ENCODE measurements around the gene ETV3L.
"Not testable (repeated sequence)": the region's sequence is repeated elsewhere in the genome, so short reads cannot be mapped to it uniquely, and the experiment has no call there.

ETV3L gene

GRCh38 chr1:157098987-157099632 is 498 bp downstream of the ETV3L start:
- H3K9me3 ChIP-seq (ENCODE audit: low read length); H3K9ac ChIP-seq (ENCODE audit: low read length); H3K27ac ChIP-seq (ENCODE audit: low read depth, low read length); H3K4me1 ChIP-seq (ENCODE audit: insufficient read depth, low read length); H3K4me3 ChIP-seq (ENCODE audit: low read depth in 1 of 2, low read length in 2 of 2); H3K27me3 ChIP-seq (ENCODE audit: control insufficient read depth in 1 of 2, insufficient read depth in 2 of 2, low read length in 2 of 2); H3K36me3 ChIP-seq (ENCODE audit: insufficient read depth, low read length): not testable (repeated sequence)

- no peak overlapping the region for H3K9ac ChIP-seq (ENCODE audit: low read length)
- no peaks in the 10 kb centered on the region for H3K36me3 ChIP-seq (ENCODE audit: insufficient read depth, low read length)
- no peaks in the 10 kb centered on the region for H3K27me3 ChIP-seq (ENCODE audit: control insufficient read depth in 1 of 2, insufficient read depth in 2 of 2, low read length in 2 of 2)
These were observed 1.1 kb downstream of the ETV3L start for GRCh38 chr1:157098519-157098918.

GRCh38 chr1:157097692-157098091 is 1.9 kb downstream of the ETV3L start:
- H3K27ac ChIP-seq (ENCODE audit: low read depth, low read length), result no peak overlapping the region

More at GRCh38 chr1:157098519-157098918, 1.1 kb downstream of the ETV3L start:
- Histone ChIP-seq H3K27ac (ENCODE audit: low read depth, low read length) (no peak overlapping the region), H3K9me3 (ENCODE audit: low read length) (no peaks in the 10 kb centered on the region), H3K4me1 (ENCODE audit: insufficient read depth, low read length) (no peaks in the 10 kb centered on the region), H3K4me3 (ENCODE audit: low read depth in 1 of 2, low read length in 2 of 2) (no peak overlapping the region)

GRCh38 chr1:157096881-157097280 is 2.7 kb downstream of the ETV3L start:
- H3K9me3 ChIP-seq (ENCODE audit: low read length), result no peaks in the 10 kb centered on the region
- H3K27me3 ChIP-seq (ENCODE audit: control insufficient read depth in 1 of 2, insufficient read depth in 2 of 2, low read length in 2 of 2), result peaks cover 0 to under 1% of the 10 kb centered on the region in 2 donors
- H3K27ac ChIP-seq (ENCODE audit: low read depth, low read length), result no peak overlapping the region
- no peak overlapping the region for H3K9ac ChIP-seq (ENCODE audit: low read length)
- no peaks in the 10 kb centered on the region for H3K36me3 ChIP-seq (ENCODE audit: insufficient read depth, low read length)
- no peaks in the 10 kb centered on the region for H3K4me1 ChIP-seq (ENCODE audit: insufficient read depth, low read length)
- no peak overlapping the region for H3K4me3 ChIP-seq (ENCODE audit: low read depth in 1 of 2, low read length in 2 of 2)

More at GRCh38 chr1:157097692-157098091, 1.9 kb downstream of the ETV3L start:
- no peaks in the 10 kb centered on the region for H3K27me3 ChIP-seq (ENCODE audit: control insufficient read depth in 1 of 2, insufficient read depth in 2 of 2, low read length in 2 of 2)
- no peaks in the 10 kb centered on the region for H3K4me1 ChIP-seq (ENCODE audit: insufficient read depth, low read length)
- H3K9ac ChIP-seq (ENCODE audit: low read length), result no peak overlapping the region
- no peaks in the 10 kb centered on the region for H3K9me3 ChIP-seq (ENCODE audit: low read length)
- H3K36me3 ChIP-seq (ENCODE audit: insufficient read depth, low read length), result no peaks in the 10 kb centered on the region
- no peak overlapping the region for H3K4me3 ChIP-seq (ENCODE audit: low read depth in 1 of 2, low read length in 2 of 2)

GRCh38 chr1:157095551-157095950 is 4.1 kb downstream of the ETV3L start:
- H3K27me3 ChIP-seq (ENCODE audit: control insufficient read depth in 1 of 2, insufficient read depth in 2 of 2, low read length in 2 of 2), result peaks cover 0 to 4% of the 10 kb centered on the region in 2 donors
- no peak overlapping the region for H3K9ac ChIP-seq (ENCODE audit: low read length)
- H3K9me3 ChIP-seq (ENCODE audit: low read length), result no peaks in the 10 kb centered on the region
- H3K4me3 ChIP-seq (ENCODE audit: low read depth in 1 of 2, low read length in 2 of 2), result no peak overlapping the region
- no peaks in the 10 kb centered on the region for H3K36me3 ChIP-seq (ENCODE audit: insufficient read depth, low read length)
- H3K27ac ChIP-seq (ENCODE audit: low read depth, low read length), result no peak overlapping the region
- no peaks in the 10 kb centered on the region for H3K4me1 ChIP-seq (ENCODE audit: insufficient read depth, low read length)

GRCh38 chr1:157095091-157095490 is 4.5 kb downstream of the ETV3L start:
- H3K9ac ChIP-seq (ENCODE audit: low read length), result no peak overlapping the region
- H3K4me1 ChIP-seq (ENCODE audit: insufficient read depth, low read length), result no peaks in the 10 kb centered on the region
- H3K36me3 ChIP-seq (ENCODE audit: insufficient read depth, low read length), result no peaks in the 10 kb centered on the region
- H3K27me3 ChIP-seq (ENCODE audit: control insufficient read depth in 1 of 2, insufficient read depth in 2 of 2, low read length in 2 of 2), result peaks cover 0 to 4% of the 10 kb centered on the region in 2 donors
- no peaks in the 10 kb centered on the region for H3K9me3 ChIP-seq (ENCODE audit: low read length)
- H3K4me3 ChIP-seq (ENCODE audit: low read depth in 1 of 2, low read length in 2 of 2), result no peak overlapping the region
- H3K27ac ChIP-seq (ENCODE audit: low read depth, low read length), result no peak overlapping the region

- Histone ChIP-seq H3K4me3 (ENCODE audit: low read depth in 1 of 2, low read length in 2 of 2) (no peak overlapping the region), H3K4me1 (ENCODE audit: insufficient read depth, low read length) (no peaks in the 10 kb centered on the region), H3K9me3 (ENCODE audit: low read length) (no peaks in the 10 kb centered on the region), H3K9ac (ENCODE audit: low read length) (no peak overlapping the region), H3K36me3 (ENCODE audit: insufficient read depth, low read length) (no peaks in the 10 kb centered on the region), H3K27ac (ENCODE audit: low read depth, low read length) (no peak overlapping the region), H3K27me3 (ENCODE audit: control insufficient read depth in 1 of 2, insufficient read depth in 2 of 2, low read length in 2 of 2) (peaks cover 0 to 4% of the 10 kb centered on the region in 2 donors)
These were observed 6.8 kb downstream of the ETV3L start for GRCh38 chr1:157092831-157093230.

GRCh38 chr1:157091668-157092273 is 7.8 kb downstream of the ETV3L start:
- no peak overlapping the region for H3K4me3 ChIP-seq (ENCODE audit: low read depth in 1 of 2, low read length in 2 of 2)
- H3K9me3 ChIP-seq (ENCODE audit: low read length), result no peaks in the 10 kb centered on the region
- H3K27ac ChIP-seq (ENCODE audit: low read depth, low read length), result no peak overlapping the region
- no peaks in the 10 kb centered on the region for H3K36me3 ChIP-seq (ENCODE audit: insufficient read depth, low read length)
- H3K9ac ChIP-seq (ENCODE audit: low read length), result no peak overlapping the region
- H3K4me1 ChIP-seq (ENCODE audit: insufficient read depth, low read length), result no peaks in the 10 kb centered on the region
- H3K27me3 ChIP-seq (ENCODE audit: control insufficient read depth in 1 of 2, insufficient read depth in 2 of 2, low read length in 2 of 2), result peaks cover 0 to 4% of the 10 kb centered on the region in 2 donors

- peaks cover 0 to 4% of the 10 kb centered on the region in 2 donors for H3K27me3 ChIP-seq (ENCODE audit: control insufficient read depth in 1 of 2, insufficient read depth in 2 of 2, low read length in 2 of 2)
- no peaks in the 10 kb centered on the region for H3K4me1 ChIP-seq (ENCODE audit: insufficient read depth, low read length)
- no peaks in the 10 kb centered on the region for H3K36me3 ChIP-seq (ENCODE audit: insufficient read depth, low read length)
- H3K9me3 ChIP-seq (ENCODE audit: low read length), result no peaks in the 10 kb centered on the region
- no peak overlapping the region for H3K27ac ChIP-seq (ENCODE audit: low read depth, low read length)
- no peak overlapping the region for H3K9ac ChIP-seq (ENCODE audit: low read length)
- H3K4me3 ChIP-seq (ENCODE audit: low read depth in 1 of 2, low read length in 2 of 2), result no peak overlapping the region
These were observed 8.4 kb downstream of the ETV3L start for GRCh38 chr1:157091186-157091585.

GRCh38 chr1:157090771-157091170 is 8.8 kb downstream of the ETV3L start:
- Histone ChIP-seq H3K27ac (ENCODE audit: low read depth, low read length) (no peak overlapping the region), H3K4me3 (ENCODE audit: low read depth in 1 of 2, low read length in 2 of 2) (no peak overlapping the region), H3K9me3 (ENCODE audit: low read length) (no peaks in the 10 kb centered on the region), H3K36me3 (ENCODE audit: insufficient read depth, low read length) (no peaks in the 10 kb centered on the region), H3K9ac (ENCODE audit: low read length) (no peak overlapping the region), H3K27me3 (ENCODE audit: control insufficient read depth in 1 of 2, insufficient read depth in 2 of 2, low read length in 2 of 2) (peaks cover 0 to 4% of the 10 kb centered on the region in 2 donors), H3K4me1 (ENCODE audit: insufficient read depth, low read length) (no peaks in the 10 kb centered on the region)

- Histone ChIP-seq H3K9ac (ENCODE audit: low read length) (no peak overlapping the region), H3K27ac (ENCODE audit: low read depth, low read length) (no peak overlapping the region)
These were observed 9.4 kb downstream of the ETV3L start for GRCh38 chr1:157090196-157090647.

GRCh38 chr1:157089789-157090188 is 9.8 kb downstream of the ETV3L start:
- Histone ChIP-seq H3K36me3 (ENCODE audit: insufficient read depth, low read length) (no peaks in the 10 kb centered on the region), H3K4me3 (ENCODE audit: low read depth in 1 of 2, low read length in 2 of 2) (no peak overlapping the region), H3K9me3 (ENCODE audit: low read length) (no peaks in the 10 kb centered on the region), H3K27ac (ENCODE audit: low read depth, low read length) (no peak overlapping the region), H3K4me1 (ENCODE audit: insufficient read depth, low read length) (no peaks in the 10 kb centered on the region), H3K9ac (ENCODE audit: low read length) (no peak overlapping the region), H3K27me3 (ENCODE audit: control insufficient read depth in 1 of 2, insufficient read depth in 2 of 2, low read length in 2 of 2) (peaks cover 0 to 4% of the 10 kb centered on the region in 2 donors)

More at GRCh38 chr1:157090196-157090647, 9.4 kb downstream of the ETV3L start:
- H3K36me3 ChIP-seq (ENCODE audit: insufficient read depth, low read length), result no peaks in the 10 kb centered on the region
- peaks cover 0 to 4% of the 10 kb centered on the region in 2 donors for H3K27me3 ChIP-seq (ENCODE audit: control insufficient read depth in 1 of 2, insufficient read depth in 2 of 2, low read length in 2 of 2)
- no peaks in the 10 kb centered on the region for H3K9me3 ChIP-seq (ENCODE audit: low read length)
- no peak overlapping the region for H3K4me3 ChIP-seq (ENCODE audit: low read depth in 1 of 2, low read length in 2 of 2)
- no peaks in the 10 kb centered on the region for H3K4me1 ChIP-seq (ENCODE audit: insufficient read depth, low read length)
